GM12864 (cell line): ENCODE measurements around the gene CYP2W1.

Experiments used
- DNase-seq: peaks from one replicate; pipeline ENCODE4 v3.0.0-alpha.2; 2011; ENCODE audit warnings: low read depth
- H3K4me3 ChIP-seq: 2 replicates; pipeline ENCODE4 v1.5.1; 2011; ENCODE audit warnings: mild to moderate bottlenecking, low read depth, low read length, control low read depth
- CTCF ChIP-seq: IDR thresholded peaks from 2 replicates; pipeline ENCODE4 v1.5.1; 2011; ENCODE audit warnings: low read depth, mild to moderate bottlenecking, moderate library complexity, low read length, control low read depth, inconsistent platforms; ENCODE audit errors: missing control alignments

CYP2W1 gene

GRCh38 chr7:1019255-1019785 is 36.3 kb downstream of the CYP2W1 start:
- no peak for DNase-seq
- TF ChIP-seq CTCF: no peak
- H3K4me3 ChIP-seq: no peak overlapping the region

GRCh38 chr7:1019789-1020610 is 37.0 kb downstream of the CYP2W1 start:
- no peak overlapping the region for H3K4me3 ChIP-seq
- TF ChIP-seq CTCF: no peak
- DNase-seq: no peak

- DNase-seq: no peak
- no peak overlapping the region for H3K4me3 ChIP-seq
- peak; percentile 50 for TF ChIP-seq CTCF
These were observed 37.9 kb downstream of the CYP2W1 start for GRCh38 chr7:1020849-1021251.

GRCh38 chr7:1021366-1021765 is 38.4 kb downstream of the CYP2W1 start:
- H3K4me3 ChIP-seq: no peak overlapping the region
- no peak for TF ChIP-seq CTCF
- DNase-seq: no peak

- DNase-seq: no peak
- no peak for TF ChIP-seq CTCF
- H3K4me3 ChIP-seq: no peak overlapping the region
These were observed 39.0 kb downstream of the CYP2W1 start for GRCh38 chr7:1021931-1022330.

- no peak for DNase-seq
- TF ChIP-seq CTCF: no peak
- no peak overlapping the region for H3K4me3 ChIP-seq
These were observed 39.4 kb downstream of the CYP2W1 start for GRCh38 chr7:1022356-1022755.

- TF ChIP-seq CTCF: no peak
- H3K4me3 ChIP-seq: peak overlapping the region; percentile 88
- DNase-seq: no peak
These were observed 40.0 kb downstream of the CYP2W1 start for GRCh38 chr7:1022801-1023465.
